Omental fat pad (tissue), 4 donors: ENCODE data around the gene EXOC7. TPM values are rescaled to one million over a fixed set of nuclear protein-coding genes. Genes with fewer than 3 reads are reported as not detected.
A peak's percentile ranks its signal among the peaks of the same experiment; 100 is the strongest.

Source experiments
- ATAC-seq: fragments of 150-250 bp; one replicate; pipeline ENCODE4 v1.9.1; 2016; ENCODE audit warnings: mild to moderate bottlenecking, moderate library complexity; ENCODE audit not compliant: low FRiP score
- DNase-seq: peaks from one replicate; pipeline ENCODE4 v3.0.0-alpha.2; 2019; ENCODE audit warnings: low spot score
- CTCF ChIP-seq, 3 donors: fragments of 450-650 bp; IDR thresholded peaks; one replicate each; pipeline ENCODE4 v1.5.1; 2016 to 2017; ENCODE audit warnings: antibody characterized with exemption in 3 of 3, mild to moderate bottlenecking in 3 of 3, moderate library complexity in 2 of 3
- total RNA-seq, 4 donors: library from RNA; depleted of rRNA; stranded (reverse); fragments of >200 nt; gene quantifications; one replicate each; pipeline ENCODE4 v1.1.0, GENCODE V29; 2016

Gene EXOC7
- total RNA-seq, 4 donors from 2014 or later, result 69.3 to 93.9 (median 74.1) TPM

- no peak for DNase-seq
- TF ChIP-seq CTCF (IDR thresholded peaks at IDR 0.05), result no peak
- no peak for ATAC-seq
Measured at GRCh38 chr17:76039121-76039520, 64.5 kb downstream of the EXOC7 start.

GRCh38 chr17:76038050-76038449, 65.5 kb downstream of the EXOC7 start:
- no peak for TF ChIP-seq CTCF (IDR thresholded peaks at IDR 0.05)
- no peak for ATAC-seq
- DNase-seq, result no peak

GRCh38 chr17:76036497-76037261, 66.9 kb downstream of the EXOC7 start:
- no peak for TF ChIP-seq CTCF (IDR thresholded peaks at IDR 0.05)
- DNase-seq, result no peak
- peak; percentile 32 for ATAC-seq

DNA sequence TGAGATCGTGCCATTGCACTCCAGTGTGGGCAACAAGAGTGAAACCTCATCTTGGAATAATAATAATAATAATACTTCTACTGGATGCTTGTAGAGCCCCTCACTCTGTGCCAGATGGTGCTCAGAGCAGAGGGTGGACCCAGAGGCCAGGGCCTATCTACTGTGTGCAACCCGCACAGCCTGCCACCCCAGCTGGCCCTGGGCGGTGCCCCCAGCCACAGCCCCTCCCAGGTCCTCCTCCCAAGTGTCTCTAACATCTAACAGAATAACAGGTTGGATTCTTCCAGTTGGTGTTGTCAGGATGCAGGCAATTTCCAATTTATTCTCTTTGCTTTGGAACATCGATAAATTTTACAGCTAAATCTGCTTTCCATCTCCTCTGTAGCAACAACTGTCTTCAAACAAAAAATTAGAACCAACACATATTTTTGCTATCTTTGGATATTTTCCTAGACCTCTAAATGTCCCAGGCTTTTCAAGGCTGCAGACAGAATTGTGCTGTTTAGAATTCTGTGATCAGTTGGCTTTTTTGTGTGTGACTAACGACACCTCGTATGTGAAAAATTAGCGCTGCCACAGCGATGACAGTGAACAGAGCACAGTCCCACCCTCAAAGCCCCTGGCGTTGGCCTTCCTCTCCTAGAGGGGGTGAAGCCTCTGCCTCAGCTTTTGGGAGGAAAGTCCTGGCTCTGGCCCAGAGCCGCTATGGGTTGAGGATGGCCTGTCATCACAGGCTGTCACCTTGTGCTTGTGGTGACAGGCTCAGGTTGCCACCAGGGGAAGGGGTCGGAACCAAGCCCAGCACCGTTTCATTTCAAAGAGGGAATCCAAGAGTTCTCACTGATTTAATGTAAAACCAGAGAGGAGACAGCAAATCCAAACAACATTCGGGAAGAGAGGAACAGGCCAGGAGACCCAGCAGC, 68.9 kb downstream of the EXOC7 start:
- ATAC-seq, result no peak
- TF ChIP-seq CTCF (IDR thresholded peaks at IDR 0.05), result no peak
- DNase-seq, result no peak

DNA sequence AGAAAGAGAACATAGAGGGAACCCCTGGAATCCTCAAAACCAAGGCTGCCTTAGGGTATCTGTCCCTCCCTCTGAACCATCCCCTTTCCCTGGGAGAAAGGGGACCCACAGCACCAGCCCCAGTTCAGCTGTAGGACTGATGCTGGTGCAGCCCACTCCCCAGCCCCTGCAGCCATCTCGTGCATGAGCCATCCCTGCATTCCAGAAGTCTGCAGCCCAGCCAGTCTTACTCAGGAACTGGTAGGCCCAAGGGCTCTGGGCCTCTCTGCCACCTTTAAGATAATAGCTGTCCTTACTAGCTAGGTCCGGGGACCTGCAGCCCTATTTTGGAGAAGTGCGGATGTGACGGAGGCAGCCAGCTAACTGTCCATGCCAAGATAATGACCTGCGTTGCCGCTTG, 70.4 kb downstream of the EXOC7 start:
- DNase-seq, result no peak
- no peak for TF ChIP-seq CTCF (IDR thresholded peaks at IDR 0.05)
- ATAC-seq, result no peak

DNA sequence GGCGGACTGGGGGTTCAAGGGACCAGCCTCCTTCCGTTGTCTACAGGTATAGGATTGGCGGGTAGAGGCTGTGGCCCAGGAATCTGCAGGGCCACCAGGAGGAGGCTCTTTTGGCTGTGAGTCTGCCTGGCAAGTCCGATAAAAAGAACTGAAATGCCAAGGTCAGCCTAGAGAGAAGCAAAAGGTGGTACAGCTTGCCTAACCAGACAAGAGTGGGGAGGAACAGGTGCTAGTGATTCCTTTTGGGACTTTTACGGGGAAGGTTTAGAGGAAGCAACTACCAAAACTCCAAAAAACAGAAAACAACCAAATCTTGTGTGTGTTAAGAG, 70.8 kb downstream of the EXOC7 start:
- no peak for TF ChIP-seq CTCF (IDR thresholded peaks at IDR 0.05)
- ATAC-seq, result no peak
- no peak for DNase-seq
